Glomerular visceral epithelial cell (primary cell): ENCODE data around the gene ZC3H4.
"Not testable (repeated sequence)": the region's sequence is repeated elsewhere in the genome, so short reads cannot be mapped to it uniquely, and the experiment has no call there.

Experiments
- DNase-seq: peaks from one replicate; pipeline ENCODE4 v3.0.0-alpha.2; 2016; ENCODE audit errors: extremely low spot score

ZC3H4 gene

DNA sequence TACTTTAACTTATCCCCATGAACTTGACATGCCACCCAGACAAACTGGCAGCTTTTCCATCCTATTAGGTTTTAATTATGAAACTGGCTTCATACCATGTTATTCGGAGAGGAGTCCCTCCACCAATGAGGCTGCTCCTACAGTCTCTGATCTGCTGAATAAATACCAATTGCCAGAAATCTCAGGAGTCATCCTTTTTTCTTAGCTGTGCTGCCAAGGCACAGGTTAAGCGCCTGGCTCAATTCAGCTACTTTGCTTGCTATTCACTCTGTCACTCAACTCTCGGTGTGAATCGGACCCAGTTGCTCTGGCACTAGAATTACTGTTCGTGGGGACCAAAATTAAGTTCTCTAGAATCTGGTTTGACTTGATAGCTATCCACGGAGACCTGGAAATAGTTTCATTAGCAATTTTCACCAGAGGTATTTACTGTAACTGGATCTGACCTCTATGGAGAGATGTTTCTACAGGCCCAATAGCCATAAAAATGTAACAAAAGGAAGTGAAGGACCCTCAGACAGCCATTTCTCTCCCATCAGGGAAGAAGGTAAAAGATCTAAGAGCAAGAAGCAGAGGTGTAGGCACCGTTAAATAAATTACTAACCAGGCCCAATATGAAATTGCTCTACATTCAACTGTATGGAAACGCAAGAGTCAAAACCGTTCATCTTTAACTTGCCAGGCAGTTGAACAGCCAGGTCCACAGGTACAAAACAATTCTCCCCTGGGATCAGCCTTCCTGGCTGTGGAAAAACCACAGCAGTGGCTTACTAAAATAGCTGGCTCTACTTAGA lies 5.4 kb downstream of the ZC3H4 start:
- no peak for DNase-seq

DNA sequence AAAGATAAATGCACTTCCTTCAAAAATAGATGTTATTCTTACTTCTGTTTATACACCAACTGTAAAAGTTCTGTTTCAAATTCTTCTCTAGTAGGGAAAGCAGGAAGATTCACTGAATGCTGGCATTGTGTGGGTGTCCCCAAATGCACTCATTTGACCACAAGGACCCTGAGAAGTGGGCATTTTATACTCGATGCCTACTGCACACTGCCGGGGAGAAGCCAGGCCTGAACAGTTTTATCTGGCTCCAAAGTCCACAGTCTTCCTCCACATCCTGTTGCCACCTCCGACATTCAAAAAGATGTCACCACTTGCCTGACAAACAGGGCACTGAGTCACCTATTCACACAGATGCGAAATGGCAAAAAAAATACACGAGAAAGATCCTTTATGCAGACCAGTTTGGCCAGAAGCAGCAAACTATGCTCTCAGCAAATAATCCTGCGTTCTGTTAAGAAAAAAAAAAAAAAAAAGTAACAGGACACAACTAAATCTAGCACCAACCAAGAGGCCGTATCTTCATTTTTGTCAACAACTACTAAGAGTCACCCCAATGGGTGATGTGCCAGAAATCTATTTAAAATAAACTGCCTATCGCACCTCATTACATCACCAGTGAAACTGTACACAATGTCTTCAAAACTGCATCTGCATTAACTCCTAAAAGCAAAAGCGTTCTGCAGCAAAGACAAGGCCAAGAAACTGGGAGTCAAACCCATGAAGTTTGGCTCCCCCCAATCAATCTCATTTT lies 6.2 kb downstream of the ZC3H4 start:
- DNase-seq: no peak

DNA sequence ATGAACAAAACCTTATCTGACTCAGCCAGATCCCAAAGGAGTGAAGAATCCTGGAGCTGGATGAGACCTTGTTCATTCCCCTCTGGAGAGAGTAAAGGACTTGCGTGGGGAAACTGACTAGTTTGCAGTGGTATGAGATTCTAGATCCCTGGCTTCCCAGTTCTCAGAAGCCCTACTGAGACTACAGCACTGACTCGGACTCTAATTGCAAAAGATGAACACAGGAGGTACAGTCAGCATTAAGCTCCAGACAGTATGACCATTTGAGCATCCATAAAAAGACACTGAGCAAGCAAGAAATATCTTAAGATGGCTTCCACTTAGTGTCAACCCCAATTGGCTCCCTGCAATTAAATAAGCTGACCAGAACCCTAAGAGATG lies 6.8 kb downstream of the ZC3H4 start:
- no peak for DNase-seq

DNA sequence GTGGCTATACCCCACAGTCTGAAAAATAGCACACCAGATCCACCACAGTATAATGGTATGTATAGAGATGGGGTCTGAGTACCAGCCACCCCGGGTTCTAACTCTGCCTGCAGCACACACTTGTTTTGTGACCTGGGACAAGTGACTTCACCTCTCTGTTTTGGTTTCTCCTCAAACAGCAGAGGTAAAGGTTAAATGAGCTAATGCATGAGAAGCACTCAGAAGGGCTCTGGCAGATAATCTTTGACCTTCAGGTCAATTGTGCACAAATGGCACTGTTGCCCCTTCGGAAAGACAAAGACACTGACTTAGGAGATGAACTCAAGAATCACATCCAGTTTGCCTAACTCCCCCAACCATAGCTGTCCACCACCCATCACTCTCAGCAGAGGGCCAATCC lies 7.7 kb downstream of the ZC3H4 start:
- DNase-seq: no peak

DNA sequence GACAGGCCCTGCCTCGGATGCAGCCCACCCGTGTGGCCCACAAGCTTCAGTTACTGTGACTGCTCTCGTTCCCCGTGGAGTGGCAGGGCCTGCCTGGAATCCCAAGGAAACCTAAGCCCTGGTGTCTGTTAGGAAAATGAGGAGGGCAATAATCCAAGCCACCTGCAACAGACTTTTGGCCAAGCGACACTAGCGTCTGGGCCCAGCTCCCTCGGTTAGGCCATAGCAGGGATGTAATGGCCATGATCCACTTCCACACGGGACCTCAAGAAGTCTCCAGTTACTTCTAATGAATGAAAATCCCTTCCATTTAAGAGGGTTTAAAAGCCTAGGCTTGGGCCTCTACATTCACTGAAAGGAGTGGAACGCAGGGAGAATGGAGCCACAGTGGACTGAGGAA lies 8.9 kb downstream of the ZC3H4 start:
- DNase-seq: no peak

DNA sequence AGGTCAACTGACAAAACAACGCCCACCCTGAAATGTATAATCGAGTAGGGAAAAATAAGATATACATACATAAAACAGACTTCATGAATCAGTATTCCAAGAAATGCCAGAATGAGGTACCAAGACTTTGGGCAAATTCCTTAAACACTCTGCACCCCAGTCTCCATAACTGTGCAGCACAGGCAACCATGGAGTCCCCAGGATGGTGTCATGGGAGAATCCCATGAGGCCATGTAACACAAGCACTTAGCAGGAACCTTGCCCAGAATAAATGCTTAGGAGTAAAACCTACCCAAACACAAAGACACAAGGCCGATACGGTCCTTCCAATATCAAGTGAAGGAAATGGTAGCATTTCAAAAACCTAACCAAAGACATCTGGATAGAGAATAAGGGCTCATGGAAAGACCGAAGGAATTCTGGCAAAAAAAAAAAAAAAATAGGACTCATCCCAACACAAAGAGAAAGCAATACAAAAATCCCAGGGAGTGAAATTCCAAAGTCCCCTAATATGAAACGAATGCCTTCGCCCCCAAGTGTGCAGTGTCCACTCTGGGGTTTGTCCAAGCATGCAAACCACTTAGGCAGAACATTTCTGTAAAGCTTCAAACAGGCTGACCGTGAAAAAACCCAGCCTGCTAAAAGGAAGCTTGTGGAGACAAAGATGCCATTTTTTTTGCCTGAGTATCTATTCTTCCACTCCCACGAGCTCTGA lies 11.1 kb downstream of the ZC3H4 start:
- DNase-seq: peak; percentile 51

DNA sequence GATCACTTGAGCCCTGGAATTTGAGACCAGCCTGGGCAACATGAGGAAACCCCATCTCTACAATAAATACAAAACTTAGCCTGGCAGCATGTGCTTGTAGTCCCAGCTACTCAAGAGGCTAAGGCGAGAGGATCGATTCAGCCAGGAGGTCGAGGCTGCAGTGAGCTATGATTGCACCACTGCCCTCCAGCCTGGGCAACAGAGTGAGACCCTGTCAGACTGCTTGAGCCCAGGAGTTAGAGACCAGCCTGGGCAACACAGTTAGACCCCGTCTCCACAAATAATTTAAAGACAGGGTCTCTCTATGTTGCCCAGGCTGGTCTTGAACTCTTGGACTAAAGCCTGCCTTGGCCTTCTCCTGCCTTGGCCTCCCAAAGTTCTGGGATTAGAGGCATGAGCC lies 12.5 kb downstream of the ZC3H4 start:
- DNase-seq: not testable (repeated sequence)

DNA sequence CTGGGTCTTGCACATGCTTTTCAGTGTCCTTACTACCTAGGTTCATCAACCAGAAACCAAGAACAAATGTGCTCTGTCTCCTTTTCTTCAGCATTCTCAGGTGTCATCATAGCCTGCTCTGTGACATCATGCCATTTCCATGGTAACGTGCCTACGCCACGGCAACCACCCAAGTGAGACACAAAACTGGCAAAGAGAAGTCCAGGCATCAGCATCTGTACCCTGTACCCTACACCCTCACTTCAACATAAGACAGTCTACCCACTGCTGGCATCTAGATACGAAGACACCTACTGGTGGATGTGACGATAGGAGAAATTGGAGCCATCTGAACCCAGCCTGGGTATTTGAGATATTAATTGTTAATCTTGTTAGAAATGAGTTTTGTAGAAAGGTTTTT lies 13.3 kb downstream of the ZC3H4 start:
- DNase-seq: no peak

DNA sequence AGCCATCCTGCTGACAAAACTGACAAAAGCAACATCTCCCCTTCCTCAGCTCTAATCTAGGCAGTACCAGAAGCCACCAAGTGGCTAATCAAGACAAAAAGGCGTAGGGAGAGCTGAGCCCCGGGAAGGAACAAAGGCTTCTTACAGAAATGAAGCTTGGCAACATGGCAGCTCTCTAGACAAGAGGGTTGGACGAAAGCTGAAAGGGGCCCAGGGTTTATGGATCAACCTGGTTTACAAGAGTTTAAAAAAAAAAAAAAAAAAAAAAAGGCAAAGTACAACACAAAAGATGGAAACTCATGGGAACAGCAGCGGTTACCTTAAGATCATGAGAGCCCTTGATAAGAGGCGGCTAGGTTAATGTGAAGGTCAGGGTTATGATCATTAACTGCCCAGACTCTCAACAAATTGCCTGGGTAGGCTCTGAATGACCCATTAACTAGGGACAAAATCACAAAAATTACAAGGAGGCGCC lies 14.0 kb downstream of the ZC3H4 start:
- no peak for DNase-seq

DNA sequence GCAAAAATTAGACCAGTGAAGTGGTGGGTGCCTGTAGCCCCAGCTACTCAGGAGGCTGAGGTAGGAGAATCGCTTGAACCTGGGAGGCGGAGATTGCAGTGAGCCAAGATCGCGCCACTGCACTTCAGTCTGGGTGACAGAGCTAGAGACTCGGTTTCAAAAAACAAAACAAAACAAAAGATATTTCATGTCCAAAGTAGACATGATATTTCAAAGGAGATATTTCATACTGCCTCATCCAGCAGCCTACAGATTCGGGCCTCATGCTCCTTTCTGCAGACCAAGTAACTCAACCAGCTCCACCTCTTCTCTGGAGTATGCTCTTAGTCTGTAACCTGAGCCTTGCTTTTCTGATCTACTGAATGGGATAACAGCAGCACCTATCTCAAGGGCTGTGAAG lies 15.0 kb downstream of the ZC3H4 start:
- no peak for DNase-seq

DNA sequence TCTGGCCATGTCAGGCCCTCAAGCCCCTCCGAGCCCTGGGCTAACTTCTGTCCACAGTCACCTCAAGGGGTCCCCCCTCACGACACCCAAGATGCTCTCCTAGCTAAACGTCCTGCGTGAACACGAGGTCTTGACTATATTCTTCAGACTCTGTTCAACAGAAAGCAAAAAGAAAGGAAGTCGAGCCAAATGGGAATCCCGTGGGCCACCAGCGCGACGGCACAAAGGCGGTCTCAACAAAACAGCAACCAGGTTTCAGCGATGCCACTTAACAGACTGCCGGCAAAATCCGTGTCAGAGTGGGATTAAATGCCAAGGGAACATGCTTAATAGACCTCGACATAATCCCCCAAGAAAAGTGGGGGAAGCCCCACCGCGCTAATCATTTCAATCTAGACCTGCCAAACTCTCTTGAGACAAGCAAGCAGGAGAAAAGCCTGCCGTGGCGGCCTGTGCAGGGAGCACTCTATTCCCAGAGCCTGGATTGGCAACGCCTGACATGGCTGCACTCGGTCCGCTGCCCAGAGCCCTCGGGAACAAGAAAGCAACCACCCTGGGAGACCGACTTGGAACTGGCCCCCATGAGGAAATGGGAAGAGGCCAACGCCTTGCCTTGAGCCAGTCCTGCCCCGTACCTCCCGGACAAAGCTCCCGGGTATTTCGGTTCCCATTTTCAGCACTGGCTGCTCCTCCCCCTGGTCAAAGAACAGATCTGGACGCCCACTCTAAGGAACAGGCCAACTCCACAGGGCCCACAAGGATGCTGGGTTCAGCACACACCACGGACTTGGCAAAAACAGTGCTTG lies 16.0 kb downstream of the ZC3H4 start:
- DNase-seq: no peak

DNA sequence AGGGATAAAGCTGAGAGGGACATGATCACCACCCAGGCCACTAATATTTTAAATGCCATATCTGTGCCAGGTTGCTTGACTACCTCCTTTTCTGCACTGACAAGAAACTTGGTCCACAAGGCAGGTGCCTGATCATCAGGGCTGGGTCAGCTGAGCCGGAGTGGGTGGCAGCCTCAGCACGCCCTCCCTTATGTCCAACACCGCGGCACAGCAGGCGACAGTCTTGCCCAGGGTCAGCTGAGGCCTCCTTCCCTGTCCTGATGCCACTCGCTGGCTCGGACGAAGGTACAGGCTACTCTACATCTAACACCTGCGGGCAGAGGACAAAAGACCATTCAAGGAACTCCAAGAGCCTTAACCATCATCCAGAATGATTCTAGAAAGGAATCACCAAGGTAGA lies 16.9 kb downstream of the ZC3H4 start:
- no peak for DNase-seq

DNA sequence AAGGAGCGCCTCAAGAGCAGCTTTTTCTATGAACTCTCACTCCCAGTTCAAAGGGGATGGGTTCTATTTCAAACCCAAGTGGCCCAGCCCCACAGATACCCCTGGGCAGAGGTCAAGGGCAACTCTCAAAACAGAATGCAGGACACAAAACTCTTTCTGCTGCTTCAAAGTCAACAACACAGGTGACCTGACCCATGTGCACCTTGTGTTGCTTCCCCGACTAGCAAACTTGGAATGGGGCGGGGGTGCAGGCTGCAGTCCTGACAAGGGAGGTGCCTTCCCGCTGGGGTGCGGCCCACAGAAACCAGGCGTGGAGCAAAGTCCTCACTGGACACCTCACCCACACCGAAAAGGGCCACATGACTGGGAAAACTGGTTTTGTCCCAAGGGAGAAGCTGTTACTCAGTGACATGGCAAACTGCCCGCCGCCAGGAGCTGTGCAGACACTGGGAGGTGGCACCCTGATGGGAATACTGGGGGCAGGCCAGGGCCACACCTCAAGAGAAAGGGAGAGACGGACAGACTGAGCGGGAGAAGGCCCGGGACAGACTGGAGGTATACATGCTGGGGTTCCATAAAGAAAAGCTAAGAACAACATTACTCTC lies 17.4 kb downstream of the ZC3H4 start:
- DNase-seq: no peak

DNA sequence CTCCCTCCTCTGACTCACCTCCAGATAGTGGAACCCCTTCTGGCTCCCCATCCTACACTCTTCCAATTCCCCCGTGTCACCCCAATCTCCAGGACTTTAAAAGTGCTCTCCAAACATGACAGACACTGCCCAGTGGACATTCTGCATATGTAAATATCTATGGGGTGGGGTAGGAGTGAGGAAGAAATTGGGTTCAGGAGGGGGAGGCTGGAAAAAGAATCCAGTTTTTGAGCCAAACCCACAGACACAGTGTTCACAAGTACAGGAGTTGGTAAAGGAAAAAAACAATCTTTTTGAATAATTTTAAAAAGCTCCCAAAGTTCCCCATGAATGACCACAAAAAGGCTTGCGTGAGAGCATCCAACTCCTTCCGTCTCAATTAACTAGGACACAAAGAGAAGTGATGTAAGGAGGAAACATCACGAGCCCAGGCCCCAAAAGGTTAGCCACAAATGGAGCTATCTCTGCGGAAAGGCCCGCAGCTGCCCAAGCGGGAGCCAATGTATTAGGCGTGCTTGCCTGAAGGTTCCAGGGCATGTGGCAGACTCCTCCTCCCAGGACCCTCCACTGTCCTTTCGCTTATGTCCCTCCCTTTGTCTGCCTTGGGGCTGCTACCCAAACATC lies 18.0 kb downstream of the ZC3H4 start:
- peak; percentile 49 for DNase-seq

DNA sequence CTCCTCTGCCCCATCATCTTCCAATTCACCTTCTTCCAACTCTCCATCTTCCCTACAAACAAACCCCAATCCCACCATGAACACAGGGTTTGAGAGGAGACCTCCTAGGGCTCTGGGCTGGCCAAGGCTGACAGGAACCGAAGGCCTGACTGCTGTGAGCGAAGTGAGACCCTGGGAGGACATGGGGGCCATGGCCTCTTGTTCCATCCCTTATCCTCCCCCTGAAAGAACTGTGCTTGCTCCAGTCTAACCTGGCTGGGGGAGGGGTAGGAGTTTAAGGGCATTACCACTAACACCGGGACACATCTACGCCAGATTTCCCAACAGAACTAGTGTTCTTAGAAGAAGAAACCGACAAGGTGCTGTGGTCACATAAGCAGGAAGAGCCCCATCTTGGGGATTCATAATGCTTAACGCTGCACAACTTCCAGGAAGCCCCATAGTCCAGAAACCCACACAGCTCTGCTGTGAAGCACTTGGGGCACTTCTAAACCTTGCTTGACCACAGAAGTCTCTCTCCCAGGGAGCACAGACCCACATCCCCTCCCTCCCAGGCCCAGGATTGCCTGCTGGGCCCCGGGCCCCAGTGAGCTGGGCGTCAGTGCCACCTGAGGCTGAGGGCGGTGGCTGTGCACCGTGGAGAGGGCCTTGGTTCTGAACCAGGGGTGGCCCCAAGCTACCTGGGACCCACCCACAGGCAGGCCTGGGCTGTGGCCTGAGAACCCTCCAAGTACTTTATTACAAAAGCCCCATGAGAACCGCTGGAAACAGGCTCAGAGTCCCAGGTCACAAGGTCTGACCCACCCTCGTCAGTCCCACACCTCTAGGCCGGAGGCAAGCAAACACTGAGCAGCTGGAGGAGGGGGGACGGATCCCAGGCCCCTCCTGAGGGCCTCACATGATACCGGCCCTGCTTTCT lies 18.8 kb downstream of the ZC3H4 start:
- DNase-seq: peak; percentile 25

DNA sequence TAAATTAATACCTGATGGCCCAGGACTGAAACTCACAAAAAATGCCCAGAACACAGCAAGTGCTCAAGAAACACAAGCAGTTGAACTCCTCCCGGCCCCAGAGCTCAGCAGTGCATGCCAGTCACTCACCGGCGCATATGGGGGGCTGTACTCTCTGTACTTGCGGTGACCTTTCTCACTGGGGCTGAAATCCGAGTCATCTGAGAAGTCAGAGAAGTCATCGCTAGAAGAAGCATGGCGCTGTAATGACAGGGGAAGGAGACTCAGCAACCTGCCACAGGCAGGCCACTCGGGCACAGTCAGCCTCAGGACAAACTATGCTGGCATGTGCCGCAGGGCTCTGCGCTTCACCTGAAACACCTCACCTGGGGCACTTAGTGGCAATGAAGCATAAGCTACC lies 19.7 kb downstream of the ZC3H4 start:
- DNase-seq: peak; percentile 41

DNA sequence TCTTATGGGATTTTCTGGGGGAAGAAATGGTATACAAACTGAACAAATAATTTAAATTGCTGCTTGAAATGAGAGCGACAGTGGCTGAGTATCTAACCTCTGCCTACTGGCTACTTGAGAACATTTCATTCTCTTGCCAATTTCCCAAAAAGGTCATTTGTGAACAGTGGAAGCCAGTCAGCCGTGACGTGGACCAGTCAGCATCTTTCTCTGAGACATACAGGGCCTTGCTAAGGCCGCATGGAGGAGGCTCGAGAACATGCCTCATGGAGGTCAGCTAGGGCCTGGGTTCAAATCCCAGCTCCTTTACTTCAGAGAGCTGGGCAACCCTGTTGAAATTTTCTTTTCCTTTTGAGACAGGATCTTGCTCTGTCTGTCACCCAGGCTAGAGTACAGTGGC lies 20.3 kb downstream of the ZC3H4 start:
- peak; percentile 28 for DNase-seq

DNA sequence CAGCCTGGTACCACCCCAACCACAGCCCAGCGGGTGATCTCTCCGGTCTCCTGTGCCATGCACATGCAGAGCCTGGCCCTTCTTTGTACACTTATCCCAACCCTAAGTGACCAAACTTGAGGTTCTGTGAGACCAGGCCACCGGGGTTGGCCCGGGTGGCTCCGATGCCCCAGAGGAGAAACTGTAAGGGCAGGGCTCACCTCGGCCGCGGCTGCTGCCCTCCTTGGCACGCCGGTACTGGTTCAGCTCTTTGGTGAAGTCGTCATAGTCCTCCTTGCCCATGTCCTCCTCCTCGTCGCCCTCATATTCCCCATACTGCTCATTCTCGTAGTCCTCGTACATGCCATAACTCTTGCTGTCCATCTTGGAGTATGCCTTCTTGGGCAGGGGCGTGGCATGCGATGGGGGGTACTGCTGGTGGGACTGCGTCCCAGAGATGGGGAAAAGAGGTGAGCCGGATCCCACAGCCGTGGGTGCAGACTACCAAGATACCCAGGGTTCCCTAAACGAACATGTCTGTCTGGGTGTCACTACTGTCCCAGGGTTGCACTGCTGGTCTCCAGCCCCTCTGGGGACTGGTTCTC lies 23.7 kb downstream of the ZC3H4 start:
- no peak for DNase-seq

DNA sequence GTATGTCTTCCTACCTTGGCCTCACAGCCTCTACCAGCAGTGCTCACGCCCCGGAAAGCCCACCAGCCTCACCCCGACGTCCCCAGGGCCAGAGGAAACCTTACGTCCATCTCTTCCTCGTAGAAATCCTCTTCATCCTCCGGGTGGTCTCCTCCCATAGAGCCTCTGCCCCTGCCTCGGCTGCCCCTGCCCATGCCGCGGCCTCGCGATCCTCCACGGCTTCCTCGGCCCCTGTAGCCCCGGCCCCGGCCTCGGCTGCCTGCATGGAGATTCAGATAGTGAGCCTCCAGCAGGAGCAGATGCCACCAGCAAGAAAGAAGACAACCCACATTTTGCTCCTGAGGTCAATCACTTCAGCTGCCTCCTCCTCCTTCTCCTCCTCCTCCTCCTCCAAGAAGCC lies 27.3 kb downstream of the ZC3H4 start:
- DNase-seq: no peak
